SH-SY5Y (cell line): Measurements from ENCODE around the gene RETN.

ENCODE experiments used
- GATA2 ChIP-seq: IDR thresholded peaks from 2 replicates; pipeline ENCODE4 v1.6.1; 2011; ENCODE audit warnings: mild to moderate bottlenecking, low read depth, low read length
- GATA3 ChIP-seq: IDR thresholded peaks from 2 replicates; pipeline ENCODE4 v1.6.1; 2011; ENCODE audit warnings: low read depth, mild to moderate bottlenecking, low read length, moderate library complexity

The RETN gene

DNA sequence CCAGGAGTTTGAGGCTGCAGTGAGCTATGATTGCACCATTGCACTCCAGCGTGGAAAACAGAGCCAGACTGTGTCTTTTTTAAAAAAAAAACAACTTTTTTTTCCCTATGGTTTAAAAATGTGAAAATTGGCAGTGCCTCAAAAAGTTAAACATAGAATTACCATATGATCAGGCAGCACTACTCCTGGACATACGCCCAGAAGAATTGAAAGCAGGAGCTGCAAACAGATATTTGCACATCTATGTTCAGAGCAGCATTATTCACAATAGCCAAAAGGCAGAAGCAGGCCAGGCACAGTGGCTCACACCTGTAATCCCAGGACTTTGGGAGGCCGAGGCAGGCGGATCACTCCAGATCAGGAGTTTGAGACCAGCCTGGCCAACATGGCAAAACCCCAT is 3.8 kb upstream of the RETN start:
- TF ChIP-seq GATA2 (no peak), GATA3 (no peak)

DNA sequence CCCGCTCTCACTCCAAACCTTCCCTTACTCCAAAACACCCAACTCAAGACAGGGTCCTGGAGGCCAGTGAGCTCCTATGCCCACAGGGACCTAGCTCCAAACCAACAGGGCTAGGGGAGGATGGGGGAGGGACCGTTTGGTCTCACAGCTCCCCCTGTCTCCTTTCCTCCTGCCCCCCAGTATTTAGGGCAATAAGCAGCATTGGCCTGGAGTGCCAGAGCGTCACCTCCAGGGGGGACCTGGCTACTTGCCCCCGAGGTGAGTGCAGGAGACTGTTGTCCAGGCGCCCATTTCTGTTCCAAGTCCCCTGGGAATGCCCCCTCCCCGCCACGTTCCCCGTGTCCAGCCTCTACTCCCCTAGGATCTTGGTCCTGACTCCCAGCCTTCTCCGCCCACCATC is 792 bp downstream of the RETN start:
- TF ChIP-seq GATA3 (no peak), GATA2 (no peak)

DNA sequence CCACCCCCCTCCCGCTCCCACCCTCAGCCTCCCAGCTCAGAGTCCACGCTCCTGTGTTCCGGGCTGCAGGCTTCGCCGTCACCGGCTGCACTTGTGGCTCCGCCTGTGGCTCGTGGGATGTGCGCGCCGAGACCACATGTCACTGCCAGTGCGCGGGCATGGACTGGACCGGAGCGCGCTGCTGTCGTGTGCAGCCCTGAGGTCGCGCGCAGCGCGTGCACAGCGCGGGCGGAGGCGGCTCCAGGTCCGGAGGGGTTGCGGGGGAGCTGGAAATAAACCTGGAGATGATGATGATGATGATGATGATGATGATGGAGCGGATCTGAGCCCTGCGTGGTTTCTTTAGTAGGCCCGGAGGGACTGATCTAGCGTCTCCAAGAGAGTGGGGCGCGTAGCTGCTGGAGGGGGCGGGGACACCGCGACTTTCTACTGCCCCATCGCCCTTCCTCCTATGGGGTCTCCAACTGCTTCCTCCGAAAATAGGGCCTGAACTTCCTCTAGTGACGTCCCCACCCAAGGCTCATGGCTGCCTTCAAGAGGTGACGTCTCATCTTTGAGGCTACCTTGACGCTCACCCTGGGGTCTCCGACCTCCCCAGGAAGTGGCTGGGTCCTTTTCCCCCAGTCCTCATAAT is 1.4 kb downstream of the RETN start:
- TF ChIP-seq GATA3 (no peak), GATA2 (no peak)

DNA sequence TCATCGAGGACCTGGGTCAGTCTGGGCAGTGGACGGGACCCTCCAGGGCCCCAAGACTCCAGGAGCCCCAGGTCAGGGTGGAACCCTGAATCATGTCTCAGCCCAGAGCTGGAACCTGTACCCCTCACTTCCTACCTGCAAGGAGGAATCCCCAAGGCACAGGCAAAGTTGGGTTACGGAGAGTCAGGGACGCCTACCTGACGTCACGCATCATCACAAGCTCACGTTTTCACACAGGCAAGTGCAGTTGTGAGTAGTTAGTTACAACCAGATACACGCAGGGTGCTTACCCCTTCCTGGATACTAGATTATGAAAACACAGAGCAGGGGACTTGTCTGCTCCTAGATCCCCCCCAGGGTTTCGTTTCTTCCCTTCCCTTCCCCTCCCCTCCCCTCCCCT is 1.9 kb downstream of the RETN start:
- no peak for TF ChIP-seq GATA2
- no peak for TF ChIP-seq GATA3

DNA sequence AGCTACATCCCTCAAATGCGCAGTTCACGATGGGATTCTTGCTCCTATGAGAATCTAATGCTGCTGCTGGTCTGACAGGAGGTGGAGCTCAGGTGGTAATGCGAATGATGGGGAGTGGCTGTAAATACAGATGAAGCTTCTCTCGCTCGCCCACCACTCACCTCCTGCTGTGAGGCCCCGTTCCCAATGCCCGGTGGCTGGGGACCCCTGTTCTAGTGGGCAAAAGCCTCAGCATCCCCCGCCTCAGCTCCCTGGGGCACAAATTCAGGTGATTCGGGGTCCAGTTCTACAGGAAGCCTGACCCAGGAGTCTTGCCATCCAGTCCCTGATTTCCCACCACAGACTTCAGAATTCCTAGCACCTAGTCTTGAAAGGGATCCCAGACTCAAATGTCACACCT is 3.7 kb downstream of the RETN start:
- TF ChIP-seq GATA3 (no peak), GATA2 (no peak)

DNA sequence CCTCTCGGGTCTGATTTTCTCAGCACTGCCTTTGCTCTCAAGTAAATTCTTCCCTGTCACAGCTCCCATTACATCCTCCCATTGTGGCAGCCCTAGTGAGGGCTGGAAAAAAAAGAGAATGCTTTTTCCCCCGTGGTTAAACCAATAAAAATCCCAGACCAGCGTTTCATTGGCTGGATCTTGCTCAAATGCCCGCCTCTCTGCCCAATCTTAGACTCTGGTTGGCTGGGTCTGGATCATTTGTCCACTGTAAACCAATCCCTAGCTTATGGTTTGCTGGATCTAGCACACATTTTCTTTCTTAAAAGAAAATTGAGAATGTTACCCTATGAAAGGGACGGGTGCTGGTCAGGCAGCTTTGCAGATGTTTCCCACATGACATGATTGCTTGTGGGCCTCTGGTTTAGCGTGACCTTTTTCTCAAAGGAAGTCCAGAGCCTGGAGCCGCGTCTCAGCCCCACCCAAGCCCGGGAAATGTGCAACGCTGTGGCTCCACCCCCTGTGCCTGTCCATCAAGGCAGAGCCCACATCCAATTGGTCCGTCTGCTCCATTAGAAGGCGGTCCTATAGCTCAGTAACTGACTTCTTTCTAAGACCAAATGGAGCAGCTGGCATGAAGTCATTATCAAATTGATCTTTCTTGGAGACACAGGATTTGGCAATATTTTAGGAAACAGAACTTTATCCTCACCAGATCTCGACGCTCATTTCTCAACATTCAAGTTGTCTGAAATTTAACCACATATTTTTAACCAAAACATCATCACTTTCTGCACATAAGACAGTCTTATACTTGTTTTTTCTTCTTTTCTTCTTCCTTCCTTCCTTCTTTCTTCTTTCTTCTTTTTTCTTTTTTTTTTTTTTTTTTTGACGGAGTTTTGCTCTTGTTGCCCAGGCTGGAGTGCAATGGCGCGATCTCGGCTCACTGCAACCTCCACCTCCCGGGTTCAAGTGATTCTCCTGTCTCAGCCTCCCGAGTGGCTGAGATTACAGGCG is 5.5 kb downstream of the RETN start:
- no peak for TF ChIP-seq GATA2
- TF ChIP-seq GATA3 = no peak

DNA sequence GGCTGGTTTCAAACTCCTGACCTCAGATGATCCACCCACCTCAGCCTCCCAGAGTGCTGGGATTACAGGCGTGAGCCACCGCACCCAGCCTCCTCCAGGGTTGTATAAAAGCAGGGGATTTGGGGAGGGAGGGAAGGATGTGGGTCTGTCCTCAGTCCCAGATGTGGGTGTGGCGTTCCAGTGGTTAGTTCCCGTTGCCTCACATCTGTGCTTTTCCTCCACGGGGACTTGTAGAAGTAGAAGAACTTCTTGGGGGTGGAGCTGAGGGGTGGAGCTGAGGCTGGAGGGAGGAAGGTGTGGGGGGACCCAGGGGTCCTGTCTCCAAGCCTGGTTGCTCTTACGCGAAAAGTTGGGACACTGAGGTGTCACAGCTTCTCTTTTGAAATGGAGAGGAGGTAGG is 7.5 kb downstream of the RETN start:
- no peak for TF ChIP-seq GATA2
- no peak for TF ChIP-seq GATA3

DNA sequence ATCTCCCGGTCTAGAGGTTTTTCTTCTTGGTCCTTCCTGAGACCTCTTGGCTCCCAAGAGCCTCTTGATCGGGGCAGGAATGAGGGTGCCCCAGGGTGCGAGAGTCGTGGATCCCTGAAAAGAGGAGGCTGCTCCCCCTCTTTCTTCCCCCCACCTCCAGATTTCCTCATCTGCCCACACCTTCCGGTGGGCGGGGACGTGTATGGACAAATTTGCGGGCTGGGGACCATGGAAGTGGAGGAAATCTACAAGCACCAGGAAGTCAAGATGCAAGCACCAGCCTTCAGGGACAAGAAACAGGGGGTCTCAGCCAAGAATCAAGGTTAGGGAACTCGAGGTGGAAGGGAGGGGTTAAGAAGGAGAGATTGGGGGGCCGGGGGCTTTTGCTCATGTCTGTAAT is 8.0 kb downstream of the RETN start, which contains the start of gene MCEMP1:
Gene MCEMP1, plus strand, starts transcription at position 237 of the 400 bp plus-strand sequence. Its CDS starts 31 bp downstream, at position 268.
- TF ChIP-seq GATA3 = no peak

DNA sequence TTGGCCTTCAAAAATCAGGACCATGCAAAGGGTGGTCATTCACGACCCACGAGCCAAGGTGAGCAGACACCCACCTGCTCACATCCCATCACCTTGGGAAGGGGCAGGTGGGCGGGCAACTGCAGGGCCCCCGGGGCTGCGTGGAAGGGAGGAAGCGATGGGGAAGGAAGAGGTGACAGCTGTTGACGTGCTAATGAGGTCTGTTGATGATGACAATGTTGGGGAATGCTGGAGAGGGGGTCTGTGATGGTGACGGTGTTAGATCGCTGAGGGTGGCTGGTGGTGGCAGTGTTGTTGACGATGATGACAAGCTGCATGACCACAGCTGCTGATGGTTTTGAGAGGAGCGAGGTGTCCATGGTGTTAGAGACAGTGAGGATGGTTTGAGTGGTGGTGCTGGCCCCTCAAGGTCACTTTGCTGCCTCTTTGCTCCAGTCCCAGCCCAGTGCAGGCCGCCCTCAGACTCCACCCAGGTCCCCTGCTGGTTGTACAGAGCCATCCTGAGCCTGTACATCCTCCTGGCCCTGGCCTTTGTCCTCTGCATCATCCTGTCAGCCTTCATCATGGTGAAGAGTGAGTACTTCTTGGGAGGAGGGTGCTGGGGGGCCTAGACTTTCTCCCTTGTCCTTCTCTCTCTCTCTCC is 8.9 kb downstream of the RETN start:
- TF ChIP-seq GATA2 = no peak
- TF ChIP-seq GATA3 = no peak

DNA sequence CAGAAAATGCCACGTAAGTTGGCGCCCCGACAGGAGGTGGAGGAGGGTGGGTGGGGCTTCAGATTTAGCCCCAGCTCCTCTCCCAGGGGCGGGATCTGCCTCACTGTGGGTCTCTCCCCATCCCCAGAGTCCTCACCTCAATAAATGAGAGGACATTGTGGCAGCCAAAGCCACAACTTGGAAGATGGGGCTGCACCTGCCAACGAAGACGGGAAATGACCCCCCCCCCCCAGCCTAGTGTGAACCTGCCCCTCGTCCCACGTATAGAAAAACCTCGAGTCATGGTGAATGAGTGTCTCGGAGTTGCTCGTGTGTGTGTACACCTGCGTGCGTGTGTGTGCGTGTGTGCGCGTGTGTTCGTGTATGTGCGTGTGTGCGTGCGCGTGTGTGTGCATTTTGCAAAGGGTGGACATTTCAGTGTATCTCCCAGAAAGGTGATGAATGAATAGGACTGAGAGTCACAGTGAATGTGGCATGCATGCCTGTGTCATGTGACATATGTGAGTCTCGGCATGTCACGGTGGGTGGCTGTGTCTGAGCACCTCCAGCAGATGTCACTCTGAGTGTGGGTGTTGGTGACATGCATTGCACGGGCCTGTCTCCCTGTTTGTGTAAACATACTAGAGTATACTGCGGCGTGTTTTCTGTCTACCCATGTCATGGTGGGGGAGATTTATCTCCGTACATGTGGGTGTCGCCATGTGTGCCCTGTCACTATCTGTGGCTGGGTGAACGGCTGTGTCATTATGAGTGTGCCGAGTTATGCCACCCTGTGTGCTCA is 10.3 kb downstream of the RETN start:
- TF ChIP-seq GATA2 (no peak), GATA3 (no peak)

DNA sequence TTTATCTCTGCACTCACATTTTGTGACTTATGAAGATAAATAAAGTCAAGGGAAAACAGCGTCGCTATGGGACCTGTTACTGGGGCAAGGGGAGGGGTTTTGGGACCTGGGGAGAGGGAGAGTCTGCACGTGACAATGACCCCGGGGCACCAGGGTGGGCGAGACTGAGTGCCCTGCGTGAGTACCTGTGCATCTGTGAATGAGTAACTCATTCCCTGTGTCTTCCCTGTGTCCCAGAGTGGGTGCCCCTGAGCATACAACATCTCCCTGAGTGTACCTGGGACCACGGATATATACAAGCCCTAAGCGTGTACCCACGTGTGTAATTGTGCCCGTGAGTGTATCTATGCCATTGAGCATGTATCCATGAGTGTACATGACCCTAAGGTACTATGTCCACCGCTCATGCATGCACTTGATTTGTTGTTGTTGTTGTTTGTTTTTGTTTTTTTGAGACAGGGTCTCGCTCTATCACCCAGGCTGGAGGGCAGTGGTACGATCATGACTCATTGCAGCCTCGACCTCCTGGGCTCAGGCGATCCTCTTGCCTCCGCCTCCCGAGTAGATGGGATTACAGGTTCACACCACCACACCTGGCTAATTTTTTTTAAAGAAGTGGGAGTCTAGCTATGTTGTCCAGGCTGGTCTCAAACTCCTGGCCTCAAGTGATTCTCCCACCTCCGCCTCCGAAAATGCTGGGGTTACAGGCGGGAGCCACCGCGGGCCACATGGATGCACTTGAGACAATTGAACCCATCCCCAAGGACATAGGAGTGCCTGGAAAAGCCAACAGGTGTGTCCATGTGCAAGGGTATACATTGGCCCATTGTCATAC is 11.1 kb downstream of the RETN start:
- no peak for TF ChIP-seq GATA3
- TF ChIP-seq GATA2 = no peak

DNA sequence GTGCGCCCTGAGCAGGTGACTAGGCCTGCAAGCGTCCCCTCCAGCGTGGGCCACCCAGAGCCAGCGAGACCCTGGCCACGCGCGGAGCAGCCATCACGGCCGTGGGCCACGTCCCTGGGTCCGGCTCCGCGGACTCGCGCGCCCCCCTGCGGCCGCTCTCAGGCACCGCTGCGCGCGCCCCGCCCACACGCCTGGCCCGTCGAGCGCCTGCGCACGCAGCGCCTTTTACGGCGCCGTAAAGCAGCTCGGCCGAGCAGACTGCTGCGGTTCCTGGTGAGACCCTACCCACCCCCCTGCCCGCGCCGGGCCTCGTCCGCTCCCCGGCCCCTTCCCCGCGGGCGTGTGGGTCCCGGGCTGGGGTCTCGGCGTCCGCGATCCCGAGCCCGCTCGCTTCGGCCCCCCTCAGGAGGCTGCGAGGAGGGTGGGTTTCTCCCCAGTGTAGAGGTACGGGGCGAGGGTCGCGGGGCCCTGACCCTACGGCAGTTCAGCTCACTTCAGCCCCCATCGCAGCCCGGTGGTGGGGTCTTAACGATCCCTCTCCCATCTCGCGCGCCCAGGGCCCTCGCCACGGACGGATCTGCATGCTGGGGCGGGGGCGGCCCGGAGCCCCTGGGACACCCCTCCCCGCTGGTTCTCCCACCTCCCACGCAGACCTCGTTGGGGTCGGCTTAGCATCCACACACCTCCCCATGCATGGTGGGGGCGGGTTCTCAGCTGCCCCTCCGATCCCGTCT is 11.9 kb downstream of the RETN start, which contains the start of gene TRAPPC5:
Gene TRAPPC5, plus strand, starts transcription at position 228 of the 734 bp plus-strand sequence. CDS start 1,421 bp downstream, outside the sequence.
- TF ChIP-seq GATA3 (no peak), GATA2 (no peak)
